Endothelial cell of umbilical vein (primary cell): ENCODE measurements around the gene SCYGR4.

Experiments
- CTCF ChIP-seq, 2 donors: IDR thresholded peaks; 1 replicate in 1 of 2; 2 replicates in 1 of 2; pipeline ENCODE4 v1.5.1; 2011; ENCODE audit warnings: low read length in 2 of 2, mild to moderate bottlenecking in 2 of 2, moderate library complexity in 2 of 2, control low read depth in 1 of 2, inconsistent platforms in 1 of 2, low read depth in 1 of 2; ENCODE audit not compliant: insufficient read depth in 1 of 2; ENCODE audit errors: extremely low read depth in 1 of 2
- EZH2 ChIP-seq: IDR thresholded peaks from 2 replicates; pipeline ENCODE4 v1.6.1; 2012; ENCODE audit warnings: borderline replicate concordance, low read depth, mild to moderate bottlenecking, moderate library complexity, low read length, inconsistent platforms; ENCODE audit not compliant: severe bottlenecking
- GATA2 ChIP-seq: IDR thresholded peaks from 2 replicates; pipeline ENCODE4 v1.7.0; 2011; ENCODE audit warnings: low read depth, mild to moderate bottlenecking, moderate library complexity, mixed read lengths, low read length; ENCODE audit not compliant: insufficient read length, insufficient read depth
- JUN ChIP-seq: IDR thresholded peaks from 2 replicates; pipeline ENCODE4 v1.6.1; 2011; ENCODE audit warnings: borderline replicate concordance, low read depth; ENCODE audit not compliant: insufficient read length, insufficient read depth
- MYC ChIP-seq: IDR thresholded peaks from one replicate; pipeline ENCODE4 v1.6.1; 2011; ENCODE audit warnings: mild to moderate bottlenecking, low read depth, low read length
- POLR2A ChIP-seq: IDR thresholded peaks from 2 replicates; pipeline ENCODE4 v1.6.1; 2012; ENCODE audit warnings: low read depth, mild to moderate bottlenecking, control low read depth, low read length
- POLR2AphosphoS5 ChIP-seq: IDR thresholded peaks from 2 replicates; pipeline ENCODE4 v1.6.1; 2012; ENCODE audit warnings: low read depth, mild to moderate bottlenecking, control low read depth, low read length, moderate library complexity; ENCODE audit not compliant: insufficient read depth
- TF ChIP-seq, protein P1 (sequence below): IDR thresholded peaks from 2 replicates; pipeline ENCODE4 v1.6.1; 2011; ENCODE audit not compliant: insufficient read depth, insufficient read length

DNA sequence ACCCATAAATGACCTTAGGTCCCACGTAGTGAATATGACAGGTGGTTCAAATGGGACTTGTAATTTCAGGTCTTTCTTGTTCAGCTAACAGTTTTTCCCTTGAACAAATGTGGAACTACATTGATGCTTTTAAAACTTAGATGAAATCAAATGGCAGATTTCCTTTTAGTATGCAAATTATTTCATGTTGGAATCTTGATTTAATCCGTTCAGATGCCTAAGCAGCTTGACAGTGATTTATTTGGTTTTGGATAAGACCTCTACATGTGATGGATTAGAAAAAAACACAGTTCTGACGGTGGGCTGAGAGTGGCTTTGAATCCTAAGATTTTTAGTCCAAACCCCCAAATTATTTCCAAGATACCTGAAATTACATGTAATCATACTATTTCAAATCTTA lies 16.9 kb downstream of the SCYGR4 start:
- TF ChIP-seq CTCF (IDR thresholded peaks at IDR 0.05; ENCODE audit: extremely low read depth in 1 of 2, insufficient read depth in 1 of 2, low read depth in 1 of 2, low read length in 2 of 2), result no peak
- no peak for TF ChIP-seq POLR2A
- no peak for TF ChIP-seq POLR2AphosphoS5
- TF ChIP-seq MYC, result no peak
- TF ChIP-seq JUN, result no peak
- no peak for TF ChIP-seq EZH2
- TF ChIP-seq, protein P1, sequence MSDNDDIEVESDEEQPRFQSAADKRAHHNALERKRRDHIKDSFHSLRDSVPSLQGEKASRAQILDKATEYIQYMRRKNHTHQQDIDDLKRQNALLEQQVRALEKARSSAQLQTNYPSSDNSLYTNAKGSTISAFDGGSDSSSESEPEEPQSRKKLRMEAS, result no peak
- no peak for TF ChIP-seq GATA2
